WTC11 (cell line): ENCODE data around the gene NCAPG.

Experiments
- ATF3 ChIP-seq: sonication (generic); formaldehyde crosslinking; conservative IDR thresholded peaks from 2 replicates; pipeline ENCODE4 v1.8.1; 2022; ENCODE audit warnings: mild to moderate bottlenecking, missing genetic modification reagents
- CBFB ChIP-seq: sonication (generic); formaldehyde crosslinking; IDR thresholded peaks from 2 replicates; pipeline ENCODE4 v1.8.1; 2022; ENCODE audit warnings: mild to moderate bottlenecking, low read depth, missing genetic modification reagents
- CREB1 ChIP-seq: sonication (generic); formaldehyde crosslinking; IDR thresholded peaks from 2 replicates; pipeline ENCODE4 v1.8.0; 2023; ENCODE audit warnings: mild to moderate bottlenecking, missing genetic modification reagents
- CTCF ChIP-seq: fragments of 200-600 bp; IDR thresholded peaks from 2 replicates; pipeline ENCODE4 v1.8.0; 2022; ENCODE audit warnings: antibody characterized with exemption
- FOXP4 ChIP-seq: sonication (generic); formaldehyde crosslinking; IDR thresholded peaks from 2 replicates; pipeline ENCODE4 v1.8.0; 2022; ENCODE audit warnings: mild to moderate bottlenecking, missing genetic modification reagents
- JUN ChIP-seq: sonication (generic); formaldehyde crosslinking; IDR thresholded peaks from 2 replicates; pipeline ENCODE4 v1.8.0; 2023; ENCODE audit warnings: mild to moderate bottlenecking, missing genetic modification reagents
- NFYB ChIP-seq: sonication (generic); formaldehyde crosslinking; conservative IDR thresholded peaks from 2 replicates; pipeline ENCODE4 v1.8.0; 2022; ENCODE audit warnings: low read depth, missing genetic modification reagents
- NR2C2 ChIP-seq: sonication (generic); formaldehyde crosslinking; IDR thresholded peaks from 2 replicates; pipeline ENCODE4 v1.8.0; 2022; ENCODE audit warnings: mild to moderate bottlenecking, missing genetic modification reagents
- SP1 ChIP-seq: sonication (generic); formaldehyde crosslinking; conservative IDR thresholded peaks from 2 replicates; pipeline ENCODE4 v1.8.1; 2022; ENCODE audit warnings: missing genetic modification reagents
- STAT6 ChIP-seq: sonication (generic); formaldehyde crosslinking; conservative IDR thresholded peaks from 2 replicates; pipeline ENCODE4 v1.8.1; 2023; ENCODE audit warnings: mild to moderate bottlenecking, low read depth, missing genetic modification reagents, moderate library complexity
- USF2 ChIP-seq: sonication (generic); formaldehyde crosslinking; IDR thresholded peaks from 2 replicates; pipeline ENCODE4 v1.8.1; 2023; ENCODE audit warnings: mild to moderate bottlenecking, missing genetic modification reagents, moderate library complexity
- ZNF232 ChIP-seq: sonication (generic); formaldehyde crosslinking; IDR thresholded peaks from 2 replicates; pipeline ENCODE4 v1.8.0; 2022; ENCODE audit warnings: mild to moderate bottlenecking, missing genetic modification reagents

- TF ChIP-seq CTCF, result no peak
- TF ChIP-seq ZNF232 (CRISPR knock-in tag), result no peak
- TF ChIP-seq FOXP4 (CRISPR knock-in tag), result no peak
- no peak for TF ChIP-seq JUN (CRISPR knock-in tag)
- no peak for TF ChIP-seq ATF3
- no peak for TF ChIP-seq USF2
- no peak for TF ChIP-seq CBFB (CRISPR knock-in tag)
- TF ChIP-seq SP1 (CRISPR knock-in tag), result no peak
- no peak for TF ChIP-seq NR2C2 (CRISPR knock-in tag)
- no peak for TF ChIP-seq NFYB (CRISPR knock-in tag)
- TF ChIP-seq CREB1 (CRISPR knock-in tag), result no peak
- TF ChIP-seq STAT6 (CRISPR knock-in tag), result no peak
These were observed 3.4 kb downstream of the NCAPG start for GRCh38 chr4:17814140-17814539.
